HepG2 (cell line): ENCODE measurements around the gene PSD4. TPM values are rescaled to one million over a fixed set of nuclear protein-coding genes. Genes with fewer than 3 reads are reported as not detected.

Source experiments
- CREM ChIP-seq, 2 experiments: sonication (generic) in 1 of 2; formaldehyde crosslinking in 1 of 2; IDR thresholded peaks; 2 replicates each; pipeline versions ENCODE4 v1.4.0 to v1.6.1; 2016 to 2020; ENCODE audit warnings: antibody characterized with exemption in 1 of 2, mild to moderate bottlenecking in 1 of 2, missing genetic modification reagents in 1 of 2
- ETV6 ChIP-seq: sonication (generic); formaldehyde crosslinking; conservative IDR thresholded peaks from 2 replicates; pipeline ENCODE4 v1.4.0; 2020; ENCODE audit warnings: missing genetic modification reagents
- HBP1 ChIP-seq: IDR thresholded peaks from 2 replicates; pipeline ENCODE4 v1.6.1; 2016; ENCODE audit warnings: low read depth, control low read depth
- HES4 ChIP-seq: sonication (generic); formaldehyde crosslinking; IDR thresholded peaks from 2 replicates; pipeline ENCODE4 v1.9.0; 2021; ENCODE audit warnings: mild to moderate bottlenecking, missing genetic modification reagents, borderline replicate concordance
- HNRNPH1 ChIP-seq: fragments of 200-400 bp; formaldehyde crosslinking; optimal IDR thresholded peaks from 2 replicates; pipeline ENCODE3; 2017; ENCODE audit warnings: mild to moderate bottlenecking, low read depth, low read length
- HNRNPLL ChIP-seq: fragments of 200-400 bp; formaldehyde crosslinking; IDR thresholded peaks from 2 replicates; pipeline ENCODE4 v1.6.1; 2017; ENCODE audit warnings: mild to moderate bottlenecking, low read depth, low read length; ENCODE audit not compliant: poor library complexity, severe bottlenecking
- KLF11 ChIP-seq: IDR thresholded peaks from 2 replicates; pipeline ENCODE4 v1.6.1; 2016; ENCODE audit warnings: missing compliant biosample characterization
- MBD4 ChIP-seq: IDR thresholded peaks from 2 replicates; pipeline ENCODE4 v1.6.1; 2012; ENCODE audit warnings: low read length, inconsistent platforms, borderline replicate concordance
- NR2F2 ChIP-seq: IDR thresholded peaks from 2 replicates; pipeline ENCODE4 v1.6.1; 2012; ENCODE audit warnings: low read depth, inconsistent platforms, borderline replicate concordance
- POLR2AphosphoS5 ChIP-seq: IDR thresholded peaks from 2 replicates; pipeline ENCODE4 v1.6.1; 2012; ENCODE audit warnings: low read depth, low read length
- RFX1 ChIP-seq: fragments of 450-650 bp; IDR thresholded peaks from 2 replicates; pipeline ENCODE4 v1.6.1; 2017
- RNF2 ChIP-seq: fragments of 450-650 bp; conservative IDR thresholded peaks from 2 replicates; pipeline ENCODE4 v1.6.1; 2016; ENCODE audit warnings: low read depth
- TCF7 ChIP-seq: sonication (generic); IDR thresholded peaks from 2 replicates; pipeline ENCODE4 v1.6.1; 2016; ENCODE audit warnings: antibody characterized with exemption, low read depth
- ZBTB43 ChIP-seq: sonication (generic); formaldehyde crosslinking; conservative IDR thresholded peaks from 2 replicates; pipeline ENCODE4 v1.4.0; 2020; ENCODE audit warnings: missing genetic modification reagents
- ZBTB7B ChIP-seq: sonication (generic); formaldehyde crosslinking; IDR thresholded peaks from 2 replicates; pipeline ENCODE4 v1.4.0; 2020; ENCODE audit warnings: missing genetic modification reagents
- ZEB1 ChIP-seq: IDR thresholded peaks from 2 replicates; pipeline ENCODE4 v1.6.1; 2012; ENCODE audit warnings: mild to moderate bottlenecking, low read depth, inconsistent platforms; ENCODE audit not compliant: insufficient replicate concordance
- ZKSCAN5 ChIP-seq: sonication (generic); formaldehyde crosslinking; IDR thresholded peaks from 2 replicates; pipeline ENCODE4 v1.5.1; 2020; ENCODE audit warnings: mild to moderate bottlenecking, missing genetic modification reagents
- ZNF780A ChIP-seq: sonication (generic); formaldehyde crosslinking; IDR thresholded peaks from 2 replicates; pipeline ENCODE4 v1.8.0; 2022; ENCODE audit warnings: mild to moderate bottlenecking, missing genetic modification reagents, moderate library complexity
- ZXDC ChIP-seq: sonication (generic); formaldehyde crosslinking; IDR thresholded peaks from 2 replicates; pipeline ENCODE4 v1.5.0; 2020; ENCODE audit warnings: mild to moderate bottlenecking, missing genetic modification reagents
- polyA plus RNA-seq, 8 experiments: library from polyadenylated mRNA; depleted of rRNA in 3 of 8; stranded (reverse) in 7 of 8; unstranded in 1 of 8; fragments of >200 nt; fragmentation: Illumina TruSeq in 4 of 8; extraction: Trizol in 4 of 8; gene quantifications; 2 replicates each; pipeline versions ENCODE4 v1.2.1 to v1.2.3, GENCODE V29; 2011 to 2016; ENCODE audit warnings: low read depth in 4 of 8, missing spikeins in 1 of 8, mixed read lengths in 1 of 8; ENCODE audit not compliant: insufficient read depth in 1 of 8
- total RNA-seq, 5 experiments: library from RNA; depleted of rRNA; stranded (reverse); fragments of >200 nt; fragmentation: Illumina TruSeq; extraction: Trizol; gene quantifications; 2 replicates each; pipeline ENCODE4 v1.2.3, GENCODE V29; 2016; ENCODE audit warnings: low read depth in 1 of 5
- TF ChIP-seq, protein P1 (sequence below): IDR thresholded peaks from 2 replicates; pipeline ENCODE4 v1.6.1; 2018; ENCODE audit warnings: missing genetic modification reagents, mild to moderate bottlenecking, missing compliant biosample characterization
- TF ChIP-seq, protein P2 (sequence below): sonication (generic); formaldehyde crosslinking; IDR thresholded peaks from 2 replicates; pipeline ENCODE4 v1.5.0; 2020; ENCODE audit warnings: missing genetic modification reagents
- TF ChIP-seq, protein P3 (sequence below): sonication (generic); IDR thresholded peaks from 2 replicates; pipeline ENCODE4 v1.6.1; 2016; ENCODE audit warnings: low read depth, borderline replicate concordance

The PSD4 gene
- total and polyA plus RNA-seq, 2 of the 13 experiments (the other 11 are each of a cell fraction or from before 2014, with no cell fraction given) = 5.8 to 9.4 TPM

- TF ChIP-seq, protein P1, sequence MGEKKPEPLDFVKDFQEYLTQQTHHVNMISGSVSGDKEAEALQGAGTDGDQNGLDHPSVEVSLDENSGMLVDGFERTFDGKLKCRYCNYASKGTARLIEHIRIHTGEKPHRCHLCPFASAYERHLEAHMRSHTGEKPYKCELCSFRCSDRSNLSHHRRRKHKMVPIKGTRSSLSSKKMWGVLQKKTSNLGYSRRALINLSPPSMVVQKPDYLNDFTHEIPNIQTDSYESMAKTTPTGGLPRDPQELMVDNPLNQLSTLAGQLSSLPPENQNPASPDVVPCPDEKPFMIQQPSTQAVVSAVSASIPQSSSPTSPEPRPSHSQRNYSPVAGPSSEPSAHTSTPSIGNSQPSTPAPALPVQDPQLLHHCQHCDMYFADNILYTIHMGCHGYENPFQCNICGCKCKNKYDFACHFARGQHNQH (CRISPR knock-in tag) = peak; percentile 87
- no peak for TF ChIP-seq CREM (IDR thresholded peaks at IDR 0.05)
- no peak for TF ChIP-seq CREM (CRISPR knock-in tag; IDR thresholded peaks at IDR 0.05)
- no peak for TF ChIP-seq RFX1
- TF ChIP-seq HES4 (CRISPR knock-in tag) = peak; percentile 90
- no peak for TF ChIP-seq ZKSCAN5 (CRISPR knock-in tag)
- TF ChIP-seq HNRNPLL = peak; percentile 95
- TF ChIP-seq ZBTB7B (CRISPR knock-in tag) = peak; percentile 93
- peak; percentile 60 for TF ChIP-seq POLR2AphosphoS5
- TF ChIP-seq ZNF780A (CRISPR knock-in tag) = no peak; the same call in 1 of the 2 replicates
- TF ChIP-seq ZXDC (CRISPR knock-in tag) = 0 out of 2 replicates have a peak, but pooled peaks have one; percentile 41
- peak; percentile 95 for TF ChIP-seq ZEB1
- peak; percentile 81 for TF ChIP-seq RNF2
- TF ChIP-seq TCF7 = no peak
- peak; percentile 67; the same call in 1 of the 2 replicates for TF ChIP-seq HBP1 (CRISPR knock-in tag)
- TF ChIP-seq ZBTB43 (CRISPR knock-in tag) = no peak
- no peak for TF ChIP-seq KLF11
- TF ChIP-seq NR2F2 = no peak
- no peak for TF ChIP-seq HNRNPH1
- TF ChIP-seq, protein P2, sequence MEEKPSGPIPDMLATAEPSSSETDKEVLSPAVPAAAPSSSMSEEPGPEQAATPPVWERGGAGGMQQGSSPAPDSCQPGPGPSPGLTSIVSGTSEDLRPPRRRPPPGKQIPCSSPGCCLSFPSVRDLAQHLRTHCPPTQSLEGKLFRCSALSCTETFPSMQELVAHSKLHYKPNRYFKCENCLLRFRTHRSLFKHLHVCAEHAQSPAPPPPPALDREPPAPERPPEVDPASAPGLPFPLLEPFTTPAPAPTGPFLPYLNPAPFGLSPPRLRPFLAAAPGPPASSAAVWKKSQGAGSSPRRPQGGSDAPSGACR (CRISPR knock-in tag) = 0 out of 2 replicates have a peak, but pooled peaks have one; percentile 86
- peak; percentile 23; the same call in 1 of the 2 replicates for TF ChIP-seq ETV6
- TF ChIP-seq MBD4 = no peak
- TF ChIP-seq, protein P3, sequence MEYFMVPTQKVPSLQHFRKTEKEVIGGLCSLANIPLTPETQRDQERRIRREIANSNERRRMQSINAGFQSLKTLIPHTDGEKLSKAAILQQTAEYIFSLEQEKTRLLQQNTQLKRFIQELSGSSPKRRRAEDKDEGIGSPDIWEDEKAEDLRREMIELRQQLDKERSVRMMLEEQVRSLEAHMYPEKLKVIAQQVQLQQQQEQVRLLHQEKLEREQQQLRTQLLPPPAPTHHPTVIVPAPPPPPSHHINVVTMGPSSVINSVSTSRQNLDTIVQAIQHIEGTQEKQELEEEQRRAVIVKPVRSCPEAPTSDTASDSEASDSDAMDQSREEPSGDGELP = no peak
Measured at GRCh38 chr2:113198790-113199612, 25.2 kb downstream of the PSD4 start (continued).
